ENCODE results near the gene RGS11. TPM values are rescaled to one million over a fixed set of nuclear protein-coding genes. Genes with fewer than 3 reads are reported as not detected.
A peak's percentile ranks its signal among the peaks of the same experiment; 100 is the strongest.

Gene RGS11
- 0.52 TPM for total RNA-seq

GRCh38 chr16:275786-276232 is at the start of gene RGS11:
Gene RGS11 (minus strand): TSS chr16:275944. CDS start chr16:275911, 33 bp downstream.
- Histone ChIP-seq H3K4me1 (ENCODE audit: control insufficient read depth in 3 of 3, insufficient read depth in 3 of 3, low read length in 3 of 3) (peaks cover 10 to 14% (median 11%) of the 10 kb centered on the region in 3 donors), H3K27ac (ENCODE audit: low read depth, low read length) (no peak within 1 kb of the TSS), H3K4me3 (ENCODE audit: low read length in 3 of 3) (peak within 1 kb of the TSS; percentile 43 to 68 (median 52)), H3K36me3 (ENCODE audit: control insufficient read depth in 3 of 3, insufficient read depth in 3 of 3, low read length in 3 of 3) (no peaks in the 10 kb centered on the region), H3K9me3 (ENCODE audit: control insufficient read depth in 3 of 3, low read length in 3 of 3) (no peaks in the 10 kb centered on the region), H3K9ac (ENCODE audit: low read depth in 1 of 3, low read length in 3 of 3) (peak within 1 kb of the TSS in 2 of 3 donors; percentile 14 to 50), H3K27me3 (ENCODE audit: control insufficient read depth in 3 of 3, insufficient read depth in 3 of 3, low read length in 3 of 3) (peaks cover 21 to 31% (median 29%) of the 10 kb centered on the region in 3 donors)

DNA sequence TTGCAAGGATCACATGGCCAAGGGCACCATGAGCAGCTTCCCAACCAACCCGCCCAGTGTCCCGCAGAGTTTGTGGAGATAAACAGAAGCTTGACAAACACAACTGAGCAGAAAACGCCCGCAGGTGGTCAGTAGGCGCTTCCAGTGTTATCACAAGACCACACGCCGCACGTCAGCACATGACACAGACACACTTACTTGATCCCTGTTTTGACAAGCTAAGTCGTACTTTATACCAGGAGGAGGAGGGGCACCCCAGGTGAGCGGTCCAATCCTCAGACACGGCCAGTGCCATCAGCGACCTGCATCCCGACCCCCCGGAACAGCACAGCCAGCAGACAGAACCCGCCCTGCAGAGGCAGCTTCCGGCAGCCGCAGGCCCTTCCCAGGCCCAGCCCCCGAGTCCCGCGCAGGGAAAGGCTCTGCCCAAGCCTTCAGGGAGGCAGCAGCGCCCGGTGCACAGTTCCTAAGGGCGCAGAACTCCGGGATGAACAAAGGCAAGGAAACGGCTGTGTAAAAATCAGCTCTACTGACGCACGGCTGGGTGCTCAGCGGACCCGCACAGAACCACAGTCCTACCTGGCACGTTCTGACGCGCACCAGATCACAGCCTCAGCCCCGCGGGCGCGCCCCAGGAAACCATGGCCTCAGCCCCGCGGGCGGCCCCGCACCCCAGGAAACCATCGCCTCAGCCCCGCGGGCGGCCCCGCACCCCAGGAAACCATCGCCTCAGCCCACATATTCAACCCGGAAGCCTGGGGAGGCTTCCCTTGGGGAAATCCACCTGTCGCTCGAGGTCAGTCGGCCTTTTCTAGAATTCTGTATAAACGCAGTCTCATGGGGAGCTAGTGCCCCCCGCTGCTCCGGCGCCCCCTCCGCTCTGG is 48.9 kb upstream of the RGS11 start:
- no peaks in the 10 kb centered on the region for H3K36me3 ChIP-seq (ENCODE audit: control insufficient read depth in 3 of 3, insufficient read depth in 3 of 3, low read length in 3 of 3)
- peaks cover 11 to 20% (median 15%) of the 10 kb centered on the region in 3 donors for H3K4me1 ChIP-seq (ENCODE audit: control insufficient read depth in 3 of 3, insufficient read depth in 3 of 3, low read length in 3 of 3)
- H3K27ac ChIP-seq (ENCODE audit: low read depth, low read length), result no peak overlapping the region
- H3K4me3 ChIP-seq (ENCODE audit: low read length in 3 of 3), result no peak overlapping the region
- H3K27me3 ChIP-seq (ENCODE audit: control insufficient read depth in 3 of 3, insufficient read depth in 3 of 3, low read length in 3 of 3), result no peaks in the 10 kb centered on the region
- no peaks in the 10 kb centered on the region for H3K9me3 ChIP-seq (ENCODE audit: control insufficient read depth in 3 of 3, low read length in 3 of 3)
- H3K9ac ChIP-seq (ENCODE audit: low read depth in 1 of 3, low read length in 3 of 3), result no peak overlapping the region

DNA sequence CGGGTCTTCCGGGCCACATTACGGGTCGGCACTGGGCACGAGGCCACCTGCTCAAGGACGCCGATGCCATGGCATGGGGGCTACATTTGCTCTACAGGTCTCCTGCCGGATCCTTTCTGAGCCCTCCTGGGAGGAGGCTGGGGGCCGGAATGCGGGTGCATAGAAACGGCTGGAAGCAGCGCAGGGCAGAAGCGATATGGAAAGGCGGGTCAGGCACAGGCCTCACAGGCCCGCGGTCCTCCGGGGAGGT is 48.4 kb upstream of the RGS11 start:
- no peaks in the 10 kb centered on the region for H3K9me3 ChIP-seq (ENCODE audit: control insufficient read depth in 3 of 3, low read length in 3 of 3)
- H3K36me3 ChIP-seq (ENCODE audit: control insufficient read depth in 3 of 3, insufficient read depth in 3 of 3, low read length in 3 of 3), result peaks cover 0 to 3% (median 0%) of the 10 kb centered on the region in 3 donors
- H3K4me3 ChIP-seq (ENCODE audit: low read length in 3 of 3), result no peak overlapping the region
- H3K27me3 ChIP-seq (ENCODE audit: control insufficient read depth in 3 of 3, insufficient read depth in 3 of 3, low read length in 3 of 3), result no peaks in the 10 kb centered on the region
- no peak overlapping the region for H3K9ac ChIP-seq (ENCODE audit: low read depth in 1 of 3, low read length in 3 of 3)
- peaks cover 11 to 20% (median 15%) of the 10 kb centered on the region in 3 donors for H3K4me1 ChIP-seq (ENCODE audit: control insufficient read depth in 3 of 3, insufficient read depth in 3 of 3, low read length in 3 of 3)
- H3K27ac ChIP-seq (ENCODE audit: low read depth, low read length), result no peak overlapping the region

DNA sequence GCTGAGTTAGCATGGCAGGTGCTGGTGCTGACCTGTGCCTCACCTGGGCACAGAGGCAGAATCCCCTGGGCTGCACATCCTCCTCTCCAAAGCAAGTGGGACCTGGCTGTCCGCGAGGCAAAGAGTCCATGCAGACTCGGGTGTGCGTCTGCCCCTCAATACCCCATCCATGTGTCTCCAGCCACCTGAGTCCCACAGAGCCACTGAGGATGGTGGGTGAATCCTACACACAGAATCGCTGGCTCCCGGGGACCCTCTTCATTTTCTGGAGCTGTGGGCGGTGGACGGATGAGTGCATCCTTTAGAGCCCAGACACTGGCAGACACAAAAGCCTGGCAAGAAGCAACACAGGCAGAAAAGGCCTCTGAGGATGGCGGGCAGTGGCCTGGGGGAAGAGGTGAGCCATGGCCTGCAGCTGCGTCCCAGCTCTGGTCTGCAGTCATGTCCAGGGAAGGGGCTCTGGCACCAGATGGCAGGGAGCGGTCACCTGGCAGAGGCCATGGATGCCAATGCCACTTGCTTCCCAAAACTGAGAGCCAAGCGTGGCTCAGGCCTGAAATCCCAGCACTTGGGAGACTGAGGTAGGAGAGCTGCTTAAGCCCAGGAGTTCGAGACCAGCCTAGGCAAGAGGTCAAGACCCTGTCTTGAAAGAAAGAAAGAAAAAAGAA is 46.9 kb upstream of the RGS11 start:
- Histone ChIP-seq H3K27me3 (ENCODE audit: control insufficient read depth in 3 of 3, insufficient read depth in 3 of 3, low read length in 3 of 3) (no peaks in the 10 kb centered on the region), H3K4me3 (ENCODE audit: low read length in 3 of 3) (no peak overlapping the region), H3K4me1 (ENCODE audit: control insufficient read depth in 3 of 3, insufficient read depth in 3 of 3, low read length in 3 of 3) (peaks cover 7 to 15% (median 12%) of the 10 kb centered on the region in 3 donors), H3K27ac (ENCODE audit: low read depth, low read length) (no peak overlapping the region), H3K36me3 (ENCODE audit: control insufficient read depth in 3 of 3, insufficient read depth in 3 of 3, low read length in 3 of 3) (peaks cover 0 to 8% (median 8%) of the 10 kb centered on the region in 3 donors), H3K9ac (ENCODE audit: low read depth in 1 of 3, low read length in 3 of 3) (no peak overlapping the region), H3K9me3 (ENCODE audit: control insufficient read depth in 3 of 3, low read length in 3 of 3) (no peaks in the 10 kb centered on the region)

- Histone ChIP-seq H3K27me3 (ENCODE audit: control insufficient read depth in 3 of 3, insufficient read depth in 3 of 3, low read length in 3 of 3) (no peaks in the 10 kb centered on the region), H3K9ac (ENCODE audit: low read depth in 1 of 3, low read length in 3 of 3) (no peak overlapping the region), H3K4me3 (ENCODE audit: low read length in 3 of 3) (no peak overlapping the region), H3K9me3 (ENCODE audit: control insufficient read depth in 3 of 3, low read length in 3 of 3) (no peaks in the 10 kb centered on the region), H3K36me3 (ENCODE audit: control insufficient read depth in 3 of 3, insufficient read depth in 3 of 3, low read length in 3 of 3) (peaks cover 0 to 10% (median 8%) of the 10 kb centered on the region in 3 donors), H3K27ac (ENCODE audit: low read depth, low read length) (no peak overlapping the region), H3K4me1 (ENCODE audit: control insufficient read depth in 3 of 3, insufficient read depth in 3 of 3, low read length in 3 of 3) (peaks cover 0 to 7% (median 5%) of the 10 kb centered on the region in 3 donors)
These were observed 45.8 kb upstream of the RGS11 start for GRCh38 chr16:321532-321931.

DNA sequence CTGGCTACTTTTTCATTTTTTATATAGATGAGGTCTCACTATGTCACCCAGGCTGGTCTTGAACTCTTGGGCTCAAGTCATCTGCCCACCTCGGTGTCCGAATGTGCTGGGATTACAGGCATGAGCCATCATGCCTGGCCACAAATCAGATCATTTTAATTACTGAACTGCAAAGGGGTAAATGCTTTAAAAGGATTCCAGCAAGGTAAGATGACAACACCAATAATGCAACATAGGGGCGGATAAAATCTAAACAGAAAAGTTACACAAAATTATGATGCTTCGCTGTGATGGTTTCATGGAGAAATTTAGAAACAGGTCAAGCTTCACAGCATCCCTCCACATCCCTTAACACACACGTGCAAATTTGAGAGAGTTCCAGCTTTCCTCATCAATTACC is 44.5 kb upstream of the RGS11 start:
- peaks cover 0 to 10% (median 8%) of the 10 kb centered on the region in 3 donors for H3K36me3 ChIP-seq (ENCODE audit: control insufficient read depth in 3 of 3, insufficient read depth in 3 of 3, low read length in 3 of 3)
- H3K4me3 ChIP-seq (ENCODE audit: low read length in 3 of 3), result no peak overlapping the region
- no peaks in the 10 kb centered on the region for H3K27me3 ChIP-seq (ENCODE audit: control insufficient read depth in 3 of 3, insufficient read depth in 3 of 3, low read length in 3 of 3)
- no peaks in the 10 kb centered on the region for H3K9me3 ChIP-seq (ENCODE audit: control insufficient read depth in 3 of 3, low read length in 3 of 3)
- peaks cover 0 to 2% (median under 1%) of the 10 kb centered on the region in 3 donors for H3K4me1 ChIP-seq (ENCODE audit: control insufficient read depth in 3 of 3, insufficient read depth in 3 of 3, low read length in 3 of 3)
- H3K9ac ChIP-seq (ENCODE audit: low read depth in 1 of 3, low read length in 3 of 3), result no peak overlapping the region
- no peak overlapping the region for H3K27ac ChIP-seq (ENCODE audit: low read depth, low read length)

DNA sequence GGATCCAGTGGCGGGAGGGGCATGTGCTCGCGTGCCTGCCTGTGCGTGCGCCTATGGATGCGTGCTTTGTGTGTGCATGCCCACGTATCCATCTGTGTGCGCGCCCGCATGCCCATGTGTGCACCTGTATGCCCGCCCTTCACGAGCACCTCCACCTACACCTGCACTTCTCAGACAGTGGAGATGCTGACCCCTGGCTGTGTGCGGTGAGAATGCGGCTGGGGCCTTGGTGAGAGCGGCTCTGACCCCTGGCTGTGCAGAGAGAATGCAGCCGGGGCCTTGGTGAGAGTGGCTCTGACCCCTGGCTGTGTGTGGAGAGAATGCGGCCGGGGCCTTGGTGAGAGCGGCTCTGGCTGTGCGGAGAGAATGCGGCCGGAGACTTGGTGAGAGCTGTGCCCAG is 42.9 kb upstream of the RGS11 start:
- no peaks in the 10 kb centered on the region for H3K9me3 ChIP-seq (ENCODE audit: control insufficient read depth in 3 of 3, low read length in 3 of 3)
- H3K27ac ChIP-seq (ENCODE audit: low read depth, low read length), result no peak overlapping the region
- H3K9ac ChIP-seq (ENCODE audit: low read depth in 1 of 3, low read length in 3 of 3), result no peak overlapping the region
- no peaks in the 10 kb centered on the region for H3K27me3 ChIP-seq (ENCODE audit: control insufficient read depth in 3 of 3, insufficient read depth in 3 of 3, low read length in 3 of 3)
- peaks cover 10 to 15% (median 15%) of the 10 kb centered on the region in 3 donors for H3K36me3 ChIP-seq (ENCODE audit: control insufficient read depth in 3 of 3, insufficient read depth in 3 of 3, low read length in 3 of 3)
- H3K4me3 ChIP-seq (ENCODE audit: low read length in 3 of 3), result no peak overlapping the region
- no peaks in the 10 kb centered on the region for H3K4me1 ChIP-seq (ENCODE audit: control insufficient read depth in 3 of 3, insufficient read depth in 3 of 3, low read length in 3 of 3)

DNA sequence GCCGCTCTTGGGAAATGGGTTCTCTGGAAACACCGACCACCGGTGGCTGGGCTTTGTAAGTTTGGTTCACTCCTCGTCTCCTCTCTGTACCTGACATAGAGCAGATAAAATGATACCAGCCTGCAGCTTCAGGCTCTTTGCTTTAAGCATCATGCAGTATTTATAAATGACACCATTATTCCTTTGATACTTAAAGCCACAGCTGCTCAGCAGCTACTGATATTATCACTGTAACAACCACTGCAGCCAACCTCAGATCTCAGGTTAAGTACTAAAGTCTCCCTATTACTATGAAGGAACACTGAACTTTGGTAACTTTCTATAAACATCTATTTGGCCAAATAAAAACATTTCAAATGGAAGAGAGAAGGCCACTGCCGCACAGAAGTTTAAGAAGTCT is 41.8 kb upstream of the RGS11 start:
- H3K36me3 ChIP-seq (ENCODE audit: control insufficient read depth in 3 of 3, insufficient read depth in 3 of 3, low read length in 3 of 3), result peaks cover 11 to 25% (median 23%) of the 10 kb centered on the region in 3 donors
- H3K27ac ChIP-seq (ENCODE audit: low read depth, low read length), result no peak overlapping the region
- no peaks in the 10 kb centered on the region for H3K4me1 ChIP-seq (ENCODE audit: control insufficient read depth in 3 of 3, insufficient read depth in 3 of 3, low read length in 3 of 3)
- H3K27me3 ChIP-seq (ENCODE audit: control insufficient read depth in 3 of 3, insufficient read depth in 3 of 3, low read length in 3 of 3), result no peaks in the 10 kb centered on the region
- H3K9ac ChIP-seq (ENCODE audit: low read depth in 1 of 3, low read length in 3 of 3), result no peak overlapping the region
- H3K9me3 ChIP-seq (ENCODE audit: control insufficient read depth in 3 of 3, low read length in 3 of 3), result no peaks in the 10 kb centered on the region
- no peak overlapping the region for H3K4me3 ChIP-seq (ENCODE audit: low read length in 3 of 3)

DNA sequence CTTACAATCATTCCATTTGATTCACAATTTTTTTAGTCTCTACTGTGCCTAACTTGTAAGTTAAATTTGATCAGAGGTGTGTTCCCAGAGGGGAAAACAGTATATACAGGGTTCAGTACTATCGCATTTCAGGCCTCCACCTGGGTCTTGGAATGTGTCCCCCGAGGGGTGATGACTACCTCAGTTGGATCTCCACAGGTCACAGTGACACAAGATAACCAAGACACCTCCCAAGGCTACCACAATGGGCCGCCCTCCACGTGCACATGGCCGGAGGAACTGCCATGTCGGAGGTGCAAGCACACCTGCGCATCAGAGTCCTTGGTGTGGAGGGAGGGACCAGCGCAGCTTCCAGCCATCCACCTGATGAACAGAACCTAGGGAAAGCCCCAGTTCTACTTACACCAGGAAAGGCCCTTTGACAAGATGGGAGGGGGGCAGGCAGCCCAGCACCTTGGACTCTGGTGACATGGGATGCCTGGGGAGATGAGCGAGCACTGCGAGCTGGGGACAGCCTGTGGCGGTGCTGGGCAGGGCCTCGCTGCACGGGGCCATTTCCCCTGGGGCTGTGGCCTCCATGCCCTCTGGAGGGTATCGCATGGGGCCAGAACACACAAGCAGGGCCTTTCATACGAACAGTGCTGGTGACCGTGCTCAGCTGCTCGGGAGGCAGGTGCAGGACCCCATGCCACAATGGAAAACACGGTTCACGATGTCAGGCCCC is 41.2 kb upstream of the RGS11 start:
- Histone ChIP-seq H3K36me3 (ENCODE audit: control insufficient read depth in 3 of 3, insufficient read depth in 3 of 3, low read length in 3 of 3) (peaks cover 11 to 26% (median 26%) of the 10 kb centered on the region in 3 donors), H3K4me1 (ENCODE audit: control insufficient read depth in 3 of 3, insufficient read depth in 3 of 3, low read length in 3 of 3) (no peaks in the 10 kb centered on the region), H3K4me3 (ENCODE audit: low read length in 3 of 3) (no peak overlapping the region), H3K9me3 (ENCODE audit: control insufficient read depth in 3 of 3, low read length in 3 of 3) (no peaks in the 10 kb centered on the region), H3K9ac (ENCODE audit: low read depth in 1 of 3, low read length in 3 of 3) (no peak overlapping the region), H3K27me3 (ENCODE audit: control insufficient read depth in 3 of 3, insufficient read depth in 3 of 3, low read length in 3 of 3) (no peaks in the 10 kb centered on the region), H3K27ac (ENCODE audit: low read depth, low read length) (no peak overlapping the region)

Data from skeletal muscle tissue (tissue), 4 donors.